ENCODE results near the gene TIMP1. TPM values are rescaled to one million over a fixed set of nuclear protein-coding genes. Genes with fewer than 3 reads are reported as not detected.

TIMP1 gene
- total and polyA plus RNA-seq, 12 donors = 32.8 to 826 (median 70.7) TPM

DNA sequence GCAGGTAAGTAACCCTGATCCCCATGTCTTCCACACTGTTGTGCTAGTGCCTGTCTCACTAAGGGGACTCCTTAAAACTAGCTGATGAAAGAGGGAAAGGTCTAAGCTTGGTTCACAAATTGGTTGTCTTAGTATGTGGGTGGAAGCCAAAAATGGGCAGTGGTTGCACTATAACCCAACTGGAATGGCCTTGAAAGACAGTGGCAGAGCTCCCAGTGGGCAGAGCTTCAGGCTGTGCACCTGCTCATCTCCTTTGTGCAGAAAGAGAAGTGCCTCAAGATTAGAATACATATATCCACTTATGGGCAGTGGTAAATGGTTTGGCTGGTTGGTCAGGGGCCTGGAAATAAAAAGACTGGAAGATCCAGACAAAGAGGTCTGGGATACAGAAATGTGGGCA is 30.2 kb downstream of the TIMP1 start:
- Histone ChIP-seq H3K27me3 (peaks cover 0 to 28% (median 0%) of the 10 kb centered on the region in 7 donors), H3K4me3 (no peak overlapping the region), H3K9me3 (no peaks in the 10 kb centered on the region), H3K36me3 (no peaks in the 10 kb centered on the region), H3K4me1 (no peaks in the 10 kb centered on the region), H3K27ac (no peak overlapping the region)
- DNase-seq (no peak), ATAC-seq (no peak)
- intact Hi-C loops (cut with DNase I) = no loop called here
- TF ChIP-seq, protein P1, sequence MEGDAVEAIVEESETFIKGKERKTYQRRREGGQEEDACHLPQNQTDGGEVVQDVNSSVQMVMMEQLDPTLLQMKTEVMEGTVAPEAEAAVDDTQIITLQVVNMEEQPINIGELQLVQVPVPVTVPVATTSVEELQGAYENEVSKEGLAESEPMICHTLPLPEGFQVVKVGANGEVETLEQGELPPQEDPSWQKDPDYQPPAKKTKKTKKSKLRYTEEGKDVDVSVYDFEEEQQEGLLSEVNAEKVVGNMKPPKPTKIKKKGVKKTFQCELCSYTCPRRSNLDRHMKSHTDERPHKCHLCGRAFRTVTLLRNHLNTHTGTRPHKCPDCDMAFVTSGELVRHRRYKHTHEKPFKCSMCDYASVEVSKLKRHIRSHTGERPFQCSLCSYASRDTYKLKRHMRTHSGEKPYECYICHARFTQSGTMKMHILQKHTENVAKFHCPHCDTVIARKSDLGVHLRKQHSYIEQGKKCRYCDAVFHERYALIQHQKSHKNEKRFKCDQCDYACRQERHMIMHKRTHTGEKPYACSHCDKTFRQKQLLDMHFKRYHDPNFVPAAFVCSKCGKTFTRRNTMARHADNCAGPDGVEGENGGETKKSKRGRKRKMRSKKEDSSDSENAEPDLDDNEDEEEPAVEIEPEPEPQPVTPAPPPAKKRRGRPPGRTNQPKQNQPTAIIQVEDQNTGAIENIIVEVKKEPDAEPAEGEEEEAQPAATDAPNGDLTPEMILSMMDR (IDR thresholded peaks at IDR 0.05) = no peak

DNA sequence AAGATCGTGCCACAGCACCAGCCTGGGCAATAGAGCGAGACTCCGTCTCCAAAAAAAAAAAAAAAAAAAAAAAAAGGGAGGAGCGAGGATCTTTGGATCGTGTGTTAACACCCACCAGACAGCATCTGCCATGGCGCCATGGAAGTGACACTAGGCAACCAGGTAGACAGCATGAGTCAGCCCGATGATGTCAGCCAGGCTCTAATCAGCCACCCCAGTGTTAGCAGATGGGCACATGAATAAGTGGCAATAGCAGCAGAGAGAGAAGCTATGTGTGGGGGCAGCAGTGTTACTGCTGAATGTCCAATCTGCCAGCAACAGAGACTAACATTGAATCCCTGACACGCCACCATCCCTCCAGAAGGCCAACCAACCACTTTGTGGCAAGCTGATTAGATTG is 30.8 kb downstream of the TIMP1 start:
- Histone ChIP-seq H3K36me3 (no peaks in the 10 kb centered on the region), H3K4me3 (no peak overlapping the region), H3K27me3 (peaks cover 0 to 28% (median 0%) of the 10 kb centered on the region in 7 donors), H3K4me1 (no peaks in the 10 kb centered on the region), H3K27ac (no peak overlapping the region), H3K9me3 (no peaks in the 10 kb centered on the region)
- ATAC-seq (no peak), DNase-seq (no peak)
- TF ChIP-seq, protein P1 (IDR thresholded peaks at IDR 0.05) = no peak
- 85 to 92% methylated on average over 7 to 8 of the region's 8 CpGs for WGBS, 2 donors
- intact Hi-C loops (cut with DNase I) = no loop called here

DNA sequence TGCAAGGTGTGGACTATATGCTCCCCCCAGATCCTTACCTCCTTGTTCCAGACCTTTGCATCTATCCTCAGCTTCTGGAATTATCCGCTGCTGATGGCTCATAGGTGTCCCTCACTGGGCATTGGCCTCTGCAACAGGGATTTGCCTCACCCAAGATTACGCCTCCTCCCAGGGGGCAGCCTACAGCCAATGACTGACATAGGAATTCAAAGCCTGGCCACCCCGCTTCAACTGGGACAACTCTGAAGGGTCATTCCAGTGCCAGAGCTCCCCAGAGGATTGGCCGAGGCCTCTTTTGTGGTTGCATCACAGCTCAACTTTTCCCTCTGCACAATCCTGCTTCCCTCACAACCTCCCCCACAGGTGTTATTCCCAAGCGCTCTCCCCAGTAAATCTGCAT is 32.4 kb downstream of the TIMP1 start:
- no peaks in the 10 kb centered on the region for H3K36me3 ChIP-seq
- H3K27ac ChIP-seq = no peak overlapping the region
- H3K4me3 ChIP-seq = no peak overlapping the region
- intact Hi-C loops (cut with DNase I) = no loop called here
- TF ChIP-seq, protein P1 (IDR thresholded peaks at IDR 0.05) = no peak
- peaks cover 0 to 40% (median 0%) of the 10 kb centered on the region in 7 donors for H3K27me3 ChIP-seq
- peaks cover 0 to 4% (median 0%) of the 10 kb centered on the region in 9 donors for H3K4me1 ChIP-seq
- ATAC-seq (no peak), DNase-seq (no peak)
- H3K9me3 ChIP-seq = no peaks in the 10 kb centered on the region
- 54 to 62% methylated on average over 5 of the region's 5 CpGs for WGBS, 2 donors

DNA sequence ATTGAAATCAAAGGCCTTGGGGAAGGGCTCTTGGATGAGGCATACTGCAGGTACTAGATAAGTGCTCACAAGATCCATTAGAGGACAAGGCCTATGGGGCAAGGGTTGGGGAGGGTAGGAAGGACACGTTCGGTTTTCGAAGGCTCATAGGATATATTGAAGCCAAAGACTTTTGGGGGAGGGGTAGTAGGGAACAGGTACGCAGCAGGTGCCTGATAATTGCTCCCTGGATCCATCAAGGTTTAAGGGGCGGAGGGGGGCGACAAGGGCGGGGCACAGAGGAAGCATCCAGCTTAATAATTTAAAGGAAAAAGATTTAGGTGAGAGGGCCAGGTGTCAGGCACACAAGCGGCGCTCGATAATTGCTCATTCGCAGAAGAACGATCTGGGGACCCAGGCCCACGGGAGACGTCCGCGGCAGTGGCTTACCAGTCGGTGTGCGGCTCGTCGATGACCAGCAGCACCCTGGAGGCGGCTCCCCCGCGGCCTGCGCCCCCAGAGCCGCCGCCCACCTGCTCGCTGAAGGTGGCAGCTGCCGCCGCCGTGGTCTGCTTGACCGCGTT is 36.8 kb downstream of the TIMP1 start:
- no peaks in the 10 kb centered on the region for H3K9me3 ChIP-seq
- peaks cover 0 to 5% (median 0%) of the 10 kb centered on the region in 9 donors for H3K4me1 ChIP-seq
- TF ChIP-seq, protein P1 (IDR thresholded peaks at IDR 0.05) = no peak
- ATAC-seq (no peak), DNase-seq (no peak)
- 27 to 36% methylated on average over 24 to 32 of the region's 32 CpGs for WGBS, 2 donors
- H3K27me3 ChIP-seq = peaks cover 0 to 51% (median 0%) of the 10 kb centered on the region in 7 donors
- intact Hi-C loops (cut with DNase I) = no loop called here
- no peak overlapping the region for H3K27ac ChIP-seq
- peak overlapping the region in 4 of 10 donors; percentile 40 to 48 (median 44) for H3K4me3 ChIP-seq
- H3K36me3 ChIP-seq = no peaks in the 10 kb centered on the region

Data from heart right ventricle (tissue), 16 donors.